Neural progenitor cell (in vitro differentiated cells): ENCODE data around the gene SCGB1C2. TPM values are rescaled to one million over a fixed set of nuclear protein-coding genes. Genes with fewer than 3 reads are reported as not detected.
A peak's percentile ranks its signal among the peaks of the same experiment; 100 is the strongest.

Source experiments
- DNase-seq: peaks from one replicate; pipeline ENCODE4 v3.0.0-alpha.2; 2016; ENCODE audit warnings: low spot score
- H2AFZ ChIP-seq: fragments of 200-600 bp; sonication (generic); replicated peaks from 2 replicates; pipeline ENCODE4 v1.6.1; 2016; ENCODE audit warnings: antibody characterized with exemption
- H3F3A ChIP-seq: fragments of 200-600 bp; sonication (generic); 2 replicates; pipeline ENCODE4 v1.6.1; 2016; ENCODE audit warnings: antibody characterized with exemption, low read depth
- H3K27ac ChIP-seq: fragments of 200-600 bp; sonication (generic); 2 replicates; pipeline ENCODE4 v1.5.1; 2016; ENCODE audit warnings: mild to moderate bottlenecking
- H3K27me3 ChIP-seq: fragments of 200-600 bp; sonication (generic); 2 replicates; pipeline ENCODE4 v1.6.1; 2016; ENCODE audit warnings: mild to moderate bottlenecking, moderate library complexity
- H3K36me3 ChIP-seq: fragments of 200-600 bp; sonication (generic); 2 replicates; pipeline ENCODE4 v1.5.1; 2016
- H3K4me1 ChIP-seq: fragments of 200-600 bp; sonication (generic); 2 replicates; pipeline ENCODE4 v1.6.1; 2016; ENCODE audit warnings: mixed run types
- H3K4me2 ChIP-seq: fragments of 200-600 bp; sonication (generic); 2 replicates; pipeline ENCODE4 v1.6.1; 2016
- H3K4me3 ChIP-seq: fragments of 200-600 bp; sonication (generic); 2 replicates; pipeline ENCODE4 v1.5.1; 2016
- H3K79me2 ChIP-seq: fragments of 200-600 bp; sonication (generic); 2 replicates; pipeline ENCODE4 v1.6.1; 2016; ENCODE audit warnings: low read depth
- H3K9ac ChIP-seq: fragments of 200-600 bp; sonication (generic); 2 replicates; pipeline ENCODE4 v1.6.1; 2016
- H3K9me3 ChIP-seq: fragments of 200-600 bp; sonication (generic); 2 replicates; pipeline ENCODE4 v1.5.1; 2016; ENCODE audit warnings: low read depth
- H4K20me1 ChIP-seq: fragments of 200-600 bp; sonication (generic); 2 replicates; pipeline ENCODE4 v1.6.1; 2016; ENCODE audit warnings: low read depth
- H3K27ac Mint-ChIP-seq: 3 replicates; pipeline ENCODE4 v1.8.0; 2021; ENCODE audit warnings: mixed read lengths
- H3K27me3 Mint-ChIP-seq: 2 replicates; pipeline ENCODE4 v1.8.0; 2022; ENCODE audit warnings: low read depth, mild to moderate bottlenecking, inconsistent platforms, moderate library complexity, mixed read lengths; ENCODE audit not compliant: insufficient read depth
- H3K36me3 Mint-ChIP-seq: 3 replicates; pipeline ENCODE4 v1.8.0; 2021; ENCODE audit warnings: mixed read lengths
- H3K4me1 Mint-ChIP-seq: 3 replicates; pipeline ENCODE4 v1.8.0; 2021; ENCODE audit warnings: mixed read lengths
- H3K4me3 Mint-ChIP-seq: 3 replicates; pipeline ENCODE4 v1.8.0; 2021; ENCODE audit warnings: mild to moderate bottlenecking, moderate library complexity, mixed read lengths
- H3K9me3 Mint-ChIP-seq: 3 replicates; pipeline ENCODE4 v1.8.0; 2020; ENCODE audit warnings: mixed read lengths
- EZH2 ChIP-seq: fragments of 200-600 bp; sonication (generic); IDR thresholded peaks from 2 replicates; pipeline ENCODE4 v1.6.1; 2017; ENCODE audit warnings: antibody characterized with exemption, mild to moderate bottlenecking, moderate library complexity
- EZH2phosphoT487 ChIP-seq: fragments of 200-600 bp; sonication (generic); IDR thresholded peaks from 2 replicates; pipeline ENCODE4 v1.6.1; 2017; ENCODE audit warnings: antibody characterized with exemption
- total RNA-seq: library from RNA; depleted of rRNA; stranded (reverse); fragments of >200 nt; gene quantifications from 2 replicates; pipeline ENCODE4 v1.2.3, GENCODE V29; 2015; ENCODE audit warnings: low replicate concordance
- TF ChIP-seq, protein P1 (sequence below): fragments of 200-600 bp; sonication (generic); IDR thresholded peaks from 2 replicates; pipeline ENCODE4 v1.5.1; 2017; ENCODE audit warnings: antibody characterized with exemption, mild to moderate bottlenecking

SCGB1C2 gene
- total RNA-seq, 1 donor from 2014 or later, result not detected

DNA sequence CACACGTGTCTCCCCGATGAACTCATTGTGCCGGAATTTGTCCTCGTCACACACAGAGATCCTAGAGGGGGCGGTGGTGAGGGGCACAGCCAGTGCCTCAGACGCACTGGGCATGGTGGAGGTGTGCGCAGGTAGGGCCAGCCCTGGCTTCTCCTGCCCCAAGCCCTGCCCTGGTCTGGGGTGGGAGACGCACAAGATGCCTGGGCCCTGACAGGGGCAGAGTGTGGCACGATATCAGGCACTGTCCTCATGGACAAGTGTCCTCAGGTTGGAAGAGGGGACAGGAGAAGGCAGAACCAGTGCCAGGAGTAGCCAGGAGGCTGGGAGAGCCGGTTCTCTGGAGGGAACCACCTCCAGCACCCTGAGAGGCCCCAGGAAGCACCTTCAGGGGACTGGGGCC, 24.1 kb downstream of the SCGB1C2 start:
- Histone ChIP-seq H3K4me3 (no peak overlapping the region), H3K4me2 (no peak overlapping the region), H3K27me3 (no peaks in the 10 kb centered on the region), H3K9ac (no peak overlapping the region), H4K20me1 (no peaks in the 10 kb centered on the region), H3K9me3 (no peaks in the 10 kb centered on the region), H3K36me3 (no peaks in the 10 kb centered on the region), H3K27ac (no peak overlapping the region), H3F3A (no peaks in the 10 kb centered on the region), H3K4me1 (peaks cover 9% of the 10 kb centered on the region), H3K79me2 (no peaks in the 10 kb centered on the region), H2AFZ (no peak overlapping the region)
- DNase-seq, result no peak
- Mint-ChIP-seq H3K27me3 (peaks cover 4% of the 10 kb centered on the region), H3K9me3 (no peaks in the 10 kb centered on the region), H3K36me3 (no peaks in the 10 kb centered on the region), H3K4me3 (no peak overlapping the region), H3K27ac (no peak overlapping the region), H3K4me1 (peaks cover 12% of the 10 kb centered on the region)
- TF ChIP-seq EZH2 (no peak), EZH2phosphoT487 (no peak)
- TF ChIP-seq, protein P1, sequence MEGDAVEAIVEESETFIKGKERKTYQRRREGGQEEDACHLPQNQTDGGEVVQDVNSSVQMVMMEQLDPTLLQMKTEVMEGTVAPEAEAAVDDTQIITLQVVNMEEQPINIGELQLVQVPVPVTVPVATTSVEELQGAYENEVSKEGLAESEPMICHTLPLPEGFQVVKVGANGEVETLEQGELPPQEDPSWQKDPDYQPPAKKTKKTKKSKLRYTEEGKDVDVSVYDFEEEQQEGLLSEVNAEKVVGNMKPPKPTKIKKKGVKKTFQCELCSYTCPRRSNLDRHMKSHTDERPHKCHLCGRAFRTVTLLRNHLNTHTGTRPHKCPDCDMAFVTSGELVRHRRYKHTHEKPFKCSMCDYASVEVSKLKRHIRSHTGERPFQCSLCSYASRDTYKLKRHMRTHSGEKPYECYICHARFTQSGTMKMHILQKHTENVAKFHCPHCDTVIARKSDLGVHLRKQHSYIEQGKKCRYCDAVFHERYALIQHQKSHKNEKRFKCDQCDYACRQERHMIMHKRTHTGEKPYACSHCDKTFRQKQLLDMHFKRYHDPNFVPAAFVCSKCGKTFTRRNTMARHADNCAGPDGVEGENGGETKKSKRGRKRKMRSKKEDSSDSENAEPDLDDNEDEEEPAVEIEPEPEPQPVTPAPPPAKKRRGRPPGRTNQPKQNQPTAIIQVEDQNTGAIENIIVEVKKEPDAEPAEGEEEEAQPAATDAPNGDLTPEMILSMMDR, result no peak

DNA sequence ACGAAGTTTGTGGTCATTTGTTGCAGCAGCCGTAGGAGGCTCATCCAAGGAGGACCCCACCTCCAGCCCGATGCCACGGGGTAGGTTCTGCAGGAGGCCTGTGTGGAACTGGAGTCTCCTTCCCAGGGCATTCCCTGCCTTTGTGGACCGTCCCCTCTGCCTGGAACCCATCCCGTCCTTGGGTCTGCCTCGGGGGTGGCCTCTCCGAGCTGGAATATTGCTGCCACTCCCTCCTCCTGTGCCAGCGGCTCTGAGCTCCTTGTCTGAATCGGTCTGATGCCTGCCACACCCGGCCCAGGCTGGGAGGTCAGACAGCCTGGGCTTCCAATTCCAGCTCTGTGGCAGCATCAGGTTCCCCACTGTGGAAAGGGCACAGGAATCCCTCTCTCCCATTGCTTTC, 25.3 kb downstream of the SCGB1C2 start:
- H3K9ac ChIP-seq, result no peak overlapping the region
- H4K20me1 ChIP-seq, result no peaks in the 10 kb centered on the region
- no peak overlapping the region for H3K4me2 ChIP-seq
- no peaks in the 10 kb centered on the region for H3K36me3 ChIP-seq
- H3K4me1 ChIP-seq, result peaks cover 9% of the 10 kb centered on the region
- DNase-seq, result no peak
- H3K4me1 Mint-ChIP-seq, result peaks cover 12% of the 10 kb centered on the region
- no peak overlapping the region for H3K27ac ChIP-seq
- H3K9me3 Mint-ChIP-seq, result no peaks in the 10 kb centered on the region
- peaks cover 4% of the 10 kb centered on the region for H3K27me3 Mint-ChIP-seq
- H2AFZ ChIP-seq, result no peak overlapping the region
- H3K79me2 ChIP-seq, result no peaks in the 10 kb centered on the region
- H3K27me3 ChIP-seq, result no peaks in the 10 kb centered on the region
- no peaks in the 10 kb centered on the region for H3F3A ChIP-seq
- H3K36me3 Mint-ChIP-seq, result no peaks in the 10 kb centered on the region
- H3K4me3 ChIP-seq, result no peak overlapping the region
- no peak overlapping the region for H3K4me3 Mint-ChIP-seq
- no peak overlapping the region for H3K27ac Mint-ChIP-seq
- no peaks in the 10 kb centered on the region for H3K9me3 ChIP-seq
- TF ChIP-seq, protein P1, result no peak

DNA sequence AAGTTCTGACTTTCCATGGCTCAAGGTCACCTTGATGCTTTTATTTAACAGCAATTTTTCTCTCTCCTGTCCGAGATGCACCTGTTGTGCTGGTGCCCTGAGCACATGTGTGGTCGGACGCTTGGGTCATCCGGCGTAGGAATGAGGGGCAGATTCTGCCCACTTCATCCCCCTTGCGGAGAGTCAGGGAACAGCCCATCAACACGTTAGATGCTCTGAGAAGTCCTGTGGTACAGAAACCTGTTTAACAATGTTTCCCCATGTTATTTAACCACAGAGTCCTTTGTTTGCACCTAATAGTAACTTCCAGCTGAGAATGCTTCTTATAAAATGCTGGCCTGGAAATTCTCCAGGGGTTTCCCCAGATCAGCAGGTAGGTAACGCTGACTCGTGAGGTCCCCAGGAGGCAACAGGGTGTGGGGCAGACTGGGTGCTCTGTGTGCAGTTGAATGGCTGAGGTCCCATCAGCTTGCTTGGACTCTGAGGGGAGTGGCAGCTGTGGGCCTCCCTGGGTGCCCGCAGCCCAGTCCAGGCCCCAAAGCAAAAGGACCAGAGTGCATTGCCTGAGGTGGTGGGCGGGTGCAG, 26.2 kb downstream of the SCGB1C2 start:
- H3K36me3 ChIP-seq, result no peaks in the 10 kb centered on the region
- peak overlapping the region; percentile 30 for H3K4me3 Mint-ChIP-seq
- peak; percentile 53 for DNase-seq

More for the DNA sequence above, 26.2 kb downstream of the SCGB1C2 start:
- TF ChIP-seq, protein P1, result peak; percentile 52
- TF ChIP-seq EZH2phosphoT487, result no peak
- TF ChIP-seq EZH2, result no peak
- Histone ChIP-seq H3K9ac (no peak overlapping the region), H3K4me2 (no peak overlapping the region), H3K4me3 (no peak overlapping the region), H2AFZ (peak overlapping the region; percentile 70), H3K27me3 (no peaks in the 10 kb centered on the region), H4K20me1 (no peaks in the 10 kb centered on the region), H3K79me2 (no peaks in the 10 kb centered on the region), H3F3A (no peaks in the 10 kb centered on the region), H3K4me1 (peaks cover 9% of the 10 kb centered on the region), H3K9me3 (no peaks in the 10 kb centered on the region), H3K27ac (no peak overlapping the region)
- Mint-ChIP-seq H3K27me3 (peaks cover 4% of the 10 kb centered on the region), H3K9me3 (no peaks in the 10 kb centered on the region), H3K36me3 (no peaks in the 10 kb centered on the region), H3K27ac (peak overlapping the region; percentile 57), H3K4me1 (peaks cover 12% of the 10 kb centered on the region)
